Activated CD4-positive, alpha-beta T cell treated with anti-CD3 and anti-CD28 coated beads, Interleukin-2, amount 50 U/mL, for 24 hours (primary cell): ENCODE measurements around the gene HMX3.

ENCODE experiments used
- DNase-seq, 2 donors: peaks; one replicate each; pipeline ENCODE4 v3.0.0-alpha.2; 2020; ENCODE audit warnings: low read depth in 1 of 2, low spot score in 1 of 2

Gene HMX3

DNA sequence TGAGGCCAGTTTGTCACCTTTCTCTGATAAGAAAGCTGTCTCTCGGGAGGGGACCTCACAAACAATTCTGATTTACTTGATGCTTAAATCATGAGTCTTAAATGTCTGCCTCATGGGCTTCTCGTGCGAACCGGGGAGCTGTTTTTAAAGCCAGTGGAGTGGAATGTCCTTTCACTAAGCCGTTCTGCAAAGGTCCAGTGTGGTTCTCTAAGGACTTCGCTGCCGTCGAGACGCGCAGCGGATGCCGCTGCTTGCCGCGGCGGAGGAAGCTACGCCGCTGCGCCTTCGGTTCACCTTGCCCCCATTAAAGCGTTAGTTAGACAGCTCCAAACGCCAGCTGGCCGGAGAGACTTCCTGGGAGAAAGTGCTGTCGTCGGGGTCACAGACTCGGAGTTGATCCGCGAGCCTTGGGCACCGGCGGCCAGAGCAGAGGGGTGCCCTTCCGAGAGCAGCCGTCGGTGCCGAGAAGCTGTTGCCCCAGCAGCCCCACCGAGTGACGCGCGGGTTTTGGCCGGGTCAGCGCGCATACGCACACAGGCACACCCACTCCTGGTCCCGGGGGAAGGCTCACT lies 1.3 kb upstream of the HMX3 start:
- no peak for DNase-seq

DNA sequence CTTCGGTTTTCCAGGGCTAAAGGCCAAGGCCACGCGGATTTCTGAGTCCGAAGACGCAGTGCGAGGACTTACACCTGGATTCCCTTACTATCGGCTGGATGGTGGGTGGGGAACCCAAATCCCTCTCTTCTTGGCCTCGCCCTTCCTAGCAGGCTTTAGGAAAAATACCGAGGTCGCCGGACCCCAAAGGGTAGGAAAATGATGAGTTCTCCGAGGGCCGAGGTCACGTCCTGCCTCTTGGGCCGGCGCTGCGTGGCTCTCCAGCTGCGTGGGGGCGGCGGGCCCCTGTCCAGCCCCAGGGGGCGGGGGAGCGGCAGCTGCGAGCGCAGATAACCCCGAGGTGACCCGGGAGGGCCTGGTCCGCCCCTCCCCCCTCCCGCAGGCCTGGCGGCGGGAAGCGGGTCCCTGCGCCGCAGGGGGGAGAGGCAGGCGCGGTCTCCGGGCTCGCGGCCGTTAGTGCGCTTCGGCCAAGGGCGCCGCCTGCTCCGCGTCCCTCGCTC lies 805 bp upstream of the HMX3 start:
- DNase-seq: no peak

DNA sequence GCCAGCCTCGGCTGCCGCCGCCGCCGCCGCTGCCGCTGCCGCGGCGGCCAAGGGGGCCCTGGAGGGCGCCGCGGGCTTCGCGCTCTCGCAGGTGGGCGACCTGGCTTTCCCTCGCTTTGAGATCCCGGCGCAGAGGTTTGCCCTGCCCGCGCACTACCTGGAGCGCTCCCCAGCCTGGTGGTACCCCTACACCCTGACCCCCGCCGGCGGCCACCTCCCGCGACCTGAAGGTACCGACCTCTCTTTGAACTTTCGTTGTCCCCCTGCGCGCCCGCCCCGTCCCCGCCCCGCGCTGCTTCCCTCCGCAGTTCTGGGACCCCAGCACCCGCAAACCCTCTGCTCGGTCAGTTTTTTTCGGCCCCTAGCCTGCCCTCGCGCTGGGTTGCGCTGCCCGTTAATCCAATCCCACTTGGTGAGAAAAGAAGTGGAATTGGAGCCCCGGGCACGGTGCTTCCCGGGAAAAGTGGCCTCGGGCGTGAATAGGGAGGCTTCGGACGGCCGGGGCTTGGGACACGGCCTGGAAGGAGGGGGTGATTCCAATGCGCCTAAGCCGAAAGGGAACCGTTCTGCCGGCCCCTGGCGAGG lies 543 bp downstream of the HMX3 start:
- DNase-seq: no peak

DNA sequence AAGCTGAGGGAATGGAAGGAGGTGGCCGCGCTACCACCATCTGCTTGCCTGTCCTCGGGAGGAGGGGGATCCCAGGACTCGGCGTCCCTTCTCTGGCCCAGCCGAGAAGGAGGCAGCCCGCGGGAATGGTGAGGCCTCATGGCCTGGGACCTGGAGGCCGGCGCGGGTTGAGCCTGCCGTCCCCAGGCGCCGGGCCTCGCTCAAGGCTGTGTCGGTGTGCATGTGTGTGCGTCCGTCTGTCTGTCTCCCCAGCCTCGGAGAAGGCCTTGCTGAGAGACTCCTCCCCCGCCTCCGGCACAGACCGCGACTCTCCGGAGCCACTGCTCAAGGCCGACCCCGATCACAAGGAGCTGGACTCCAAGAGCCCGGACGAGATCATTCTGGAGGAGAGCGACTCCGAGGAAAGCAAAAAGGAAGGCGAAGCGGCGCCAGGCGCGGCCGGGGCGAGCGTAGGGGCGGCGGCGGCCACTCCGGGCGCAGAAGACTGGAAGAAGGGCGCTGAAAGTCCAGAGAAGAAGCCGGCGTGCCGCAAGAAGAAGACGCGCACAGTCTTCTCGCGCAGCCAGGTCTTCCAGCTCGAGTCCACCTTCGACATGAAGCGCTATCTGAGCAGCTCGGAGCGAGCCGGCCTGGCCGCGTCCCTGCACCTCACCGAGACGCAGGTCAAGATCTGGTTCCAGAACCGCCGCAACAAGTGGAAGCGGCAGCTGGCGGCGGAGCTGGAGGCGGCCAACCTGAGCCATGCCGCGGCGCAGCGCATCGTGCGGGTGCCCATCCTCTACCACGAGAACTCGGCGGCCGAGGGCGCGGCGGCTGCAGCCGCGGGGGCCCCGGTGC lies 1.3 kb downstream of the HMX3 start:
- DNase-seq: peak in 1 of 2 donors; percentile 14

- DNase-seq: no peak
Measured at GRCh38 chr10:123139165-123139520, 3.4 kb downstream of the HMX3 start.

DNA sequence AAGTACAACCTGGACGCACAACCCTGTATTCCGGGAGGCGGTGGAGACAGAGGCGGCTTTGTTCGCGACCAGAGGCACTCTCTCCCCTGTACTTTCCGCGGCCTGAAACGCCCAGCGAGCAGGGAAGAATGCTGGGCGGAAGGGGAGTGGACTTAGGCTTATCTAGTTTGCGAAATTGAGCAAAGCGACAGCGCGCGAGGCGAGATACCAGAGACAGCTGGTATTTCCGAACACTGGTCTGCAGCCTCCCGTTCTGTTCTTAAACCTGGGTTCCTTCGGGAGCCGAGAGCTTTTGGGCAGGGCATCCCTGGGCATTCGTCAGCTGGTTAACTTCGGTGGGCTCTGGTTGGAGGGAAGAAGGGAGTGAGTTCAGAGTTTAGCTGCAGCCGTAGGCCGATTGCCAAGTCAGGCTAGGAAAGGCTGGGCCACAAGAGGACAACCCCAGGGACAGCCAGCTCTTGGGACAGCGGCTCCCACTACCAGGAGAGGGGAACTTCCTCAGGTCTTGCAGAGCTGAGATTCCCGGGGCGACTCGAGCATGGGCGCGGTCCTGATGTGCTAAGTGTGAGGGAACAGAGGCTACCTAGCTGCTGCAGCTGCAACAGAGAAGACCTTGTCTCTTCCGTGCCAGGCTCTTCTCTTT lies 3.9 kb downstream of the HMX3 start:
- DNase-seq: no peak

DNA sequence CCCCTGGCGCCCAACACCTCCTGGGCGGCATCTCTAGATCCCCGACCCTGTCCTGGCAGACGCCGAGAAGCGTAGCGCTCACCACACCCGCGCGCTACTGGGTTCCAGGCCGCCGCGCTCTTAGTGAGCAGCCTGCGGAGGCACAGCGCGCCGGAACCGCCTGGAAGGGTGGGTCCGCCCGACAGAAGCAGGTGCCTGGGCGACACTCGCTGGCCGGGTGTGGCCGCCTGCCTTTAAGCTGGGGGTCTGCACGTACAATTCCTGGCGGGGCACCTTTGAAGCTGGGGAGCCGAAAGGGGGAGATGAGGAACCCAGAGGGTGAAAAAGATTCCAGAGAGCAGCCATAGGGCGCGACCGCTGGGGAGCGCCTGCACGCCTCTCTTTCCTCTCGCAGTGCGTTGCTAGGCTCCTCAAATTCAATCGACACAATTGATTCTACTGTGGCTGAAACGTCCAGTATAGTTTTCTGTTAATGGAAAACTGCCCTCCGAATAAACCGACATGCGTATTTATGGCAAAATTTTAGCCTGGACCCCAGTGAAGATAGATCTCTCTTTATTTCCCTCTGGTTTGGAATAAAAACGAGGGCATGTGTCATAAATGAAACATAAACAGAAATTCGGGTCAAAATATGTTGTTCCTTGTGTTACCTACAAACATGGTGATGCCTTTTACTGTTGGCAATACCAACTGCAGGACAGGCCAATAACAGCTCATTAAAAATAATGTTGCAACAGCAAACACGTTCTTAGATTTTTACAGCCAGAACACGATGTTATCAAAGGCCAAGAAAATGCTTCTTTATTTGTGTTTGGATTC lies 4.6 kb downstream of the HMX3 start:
- no peak for DNase-seq

GRCh38 chr10:123140983-123141390 lies 5.2 kb downstream of the HMX3 start:
- no peak for DNase-seq

GRCh38 chr10:123141791-123142700 lies 6.3 kb downstream of the HMX3 start:
- no peak for DNase-seq

GRCh38 chr10:123142701-123143161 lies 7.0 kb downstream of the HMX3 start:
- no peak for DNase-seq

DNA sequence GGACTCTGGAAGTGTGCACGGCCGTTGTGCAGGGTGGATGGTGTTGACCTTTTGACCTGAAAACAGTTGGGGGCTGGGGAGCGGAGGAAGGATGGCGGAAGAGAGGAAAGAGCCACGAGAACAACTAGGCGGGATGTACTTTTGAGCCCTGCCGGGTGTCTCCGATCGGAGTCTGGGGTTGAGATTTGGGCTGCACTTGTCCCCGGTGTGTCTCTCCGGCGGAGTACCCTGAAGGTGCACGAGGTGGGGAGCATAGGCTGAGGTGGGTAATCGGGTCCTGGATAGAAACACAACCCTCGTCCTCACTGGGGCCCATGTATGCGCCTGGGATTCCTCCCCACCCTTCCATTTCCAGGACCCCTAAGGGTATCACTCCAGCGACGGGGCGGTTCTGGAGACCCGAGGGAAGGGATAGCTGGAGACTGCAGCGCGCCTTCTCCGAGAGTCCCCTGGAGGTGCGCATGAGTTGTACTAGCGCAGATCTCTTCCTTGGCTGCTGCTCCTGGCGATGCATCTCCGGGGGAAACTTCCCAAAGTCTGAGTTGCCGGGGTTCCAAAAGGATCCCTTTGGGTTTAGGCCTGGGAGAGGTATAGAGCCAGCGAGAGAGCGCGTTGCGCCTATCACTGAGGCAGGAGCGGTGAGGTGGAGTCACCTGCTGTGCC lies 7.5 kb downstream of the HMX3 start:
- DNase-seq: no peak

DNA sequence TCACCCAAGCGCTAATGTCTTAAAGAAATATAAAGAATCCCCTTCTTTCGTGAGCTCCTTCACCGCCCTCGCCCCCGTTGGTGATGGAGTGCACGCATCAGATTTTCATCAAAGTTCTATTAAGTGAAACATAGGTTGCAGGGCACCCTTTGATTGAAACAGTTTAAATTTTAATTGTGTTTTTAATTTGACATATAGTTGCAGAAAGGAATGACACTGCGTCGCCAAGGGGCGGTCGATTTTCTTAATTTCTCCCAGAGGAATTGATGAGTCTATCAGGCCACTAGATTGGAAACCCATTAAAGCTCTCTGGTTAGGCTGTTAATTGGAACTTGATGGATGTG lies 8.0 kb downstream of the HMX3 start:
- DNase-seq: no peak

- DNase-seq: no peak
Measured at GRCh38 chr10:123144697-123145541, 9.1 kb downstream of the HMX3 start.

DNA sequence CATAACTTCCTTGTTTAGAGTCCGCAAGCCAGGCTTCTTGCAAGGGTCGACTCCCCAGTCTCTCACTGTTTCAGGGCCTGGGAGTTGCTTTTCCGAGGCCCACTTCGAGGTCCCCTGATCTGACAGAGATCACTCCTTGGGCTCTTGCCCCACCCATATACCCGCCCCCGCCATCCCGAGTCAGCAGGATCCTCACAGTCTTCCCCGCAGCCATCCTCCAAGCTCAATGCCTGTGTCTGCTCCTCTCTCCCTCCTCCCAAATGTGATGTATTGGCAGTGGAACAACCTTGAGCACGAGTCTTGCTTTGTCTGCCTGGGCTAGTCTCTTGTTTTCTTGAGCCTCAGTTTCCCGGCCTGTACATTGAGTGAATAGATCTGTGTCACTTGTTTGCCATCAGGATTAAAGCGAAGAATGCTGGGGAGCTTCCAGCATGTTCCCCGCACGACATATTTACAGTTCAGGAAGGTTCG lies 9.8 kb downstream of the HMX3 start:
- no peak for DNase-seq

DNA sequence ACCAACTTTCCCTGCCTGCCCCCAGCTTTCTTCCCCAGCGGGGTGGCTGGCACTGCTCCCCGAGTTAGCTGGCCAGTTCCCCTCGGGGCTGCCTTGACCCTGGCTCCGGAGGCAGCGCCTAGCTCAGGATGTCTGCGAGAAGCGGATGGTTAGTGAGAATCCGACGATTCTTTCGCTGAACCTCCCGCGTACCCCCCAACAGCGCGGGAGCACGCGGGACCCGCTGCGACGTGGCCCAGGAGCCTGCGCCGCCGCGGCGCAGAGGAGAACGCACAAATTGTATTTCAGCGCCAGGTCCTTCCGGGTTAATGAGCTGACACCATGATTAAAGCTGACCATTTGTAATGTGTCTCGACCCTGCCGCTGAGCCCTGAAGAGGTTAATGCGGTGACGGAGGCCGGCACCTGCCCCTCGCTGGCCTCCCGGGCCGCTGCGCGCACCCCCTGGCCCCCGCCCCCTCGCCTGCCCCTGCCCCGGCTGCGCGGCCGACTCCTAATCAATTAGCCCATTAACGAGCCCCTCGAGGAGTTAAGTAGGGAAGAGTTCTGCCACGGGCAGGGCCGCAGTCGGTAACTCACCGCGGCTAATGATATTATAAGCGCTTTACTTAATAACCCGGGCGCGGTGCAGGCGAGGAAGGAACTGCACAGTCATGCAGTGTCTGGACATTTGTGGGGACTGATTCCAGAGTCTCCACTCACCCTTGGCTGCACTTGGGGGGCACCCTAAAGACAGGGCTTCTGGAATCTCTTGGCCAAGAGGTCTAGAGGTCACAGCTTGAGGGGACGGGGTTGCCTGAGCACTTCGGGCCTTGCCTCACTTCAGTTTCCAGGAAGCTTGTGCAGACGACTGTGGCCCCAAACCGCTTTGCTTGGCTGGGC lies 10.5 kb downstream of the HMX3 start:
- DNase-seq: no peak

DNA sequence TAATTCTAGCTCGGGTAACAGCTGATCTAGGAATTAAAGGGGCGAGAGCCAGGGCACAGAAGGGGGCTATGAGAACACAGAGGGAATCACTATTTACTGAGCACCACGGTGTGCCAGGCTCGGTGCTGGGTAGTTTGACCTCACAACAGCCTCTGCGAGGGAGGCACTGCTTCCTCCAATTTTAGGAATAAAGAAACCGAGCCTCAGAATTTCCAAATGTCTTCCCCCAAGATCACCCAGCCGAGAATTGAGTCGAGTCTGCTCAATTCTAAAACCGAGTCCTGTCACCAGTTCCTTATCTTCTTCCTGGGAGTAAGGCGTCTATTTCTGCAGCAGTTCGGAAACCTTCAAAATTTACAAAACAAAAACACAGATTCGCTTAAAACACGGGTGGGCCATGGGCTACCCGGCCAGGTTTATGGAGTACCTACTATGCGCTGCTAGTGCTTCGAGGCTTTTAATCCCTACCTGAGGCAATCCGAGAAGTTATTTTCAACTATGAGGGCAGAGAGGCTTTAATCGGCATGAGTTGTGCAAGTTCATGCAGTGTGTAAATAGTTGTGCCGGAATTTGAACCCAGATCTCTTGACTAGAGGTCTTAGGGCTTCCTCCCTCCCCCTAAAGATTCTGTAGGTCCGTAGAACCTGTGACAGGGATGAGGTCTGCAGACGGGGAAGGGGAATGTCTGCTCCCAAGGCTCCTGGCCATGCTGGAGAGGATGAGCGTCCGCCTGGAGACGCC lies 11.3 kb downstream of the HMX3 start:
- no peak for DNase-seq
